Adrenal gland (tissue), 12 donors: Measurements from ENCODE around the gene THADA. TPM values are rescaled to one million over a fixed set of nuclear protein-coding genes. Genes with fewer than 3 reads are reported as not detected.

ENCODE experiments used
- DNase-seq, 7 donors: peaks; one replicate each; pipeline ENCODE4 v3.0.0-alpha.2; 2019 to 2020
- H3K27ac ChIP-seq, 5 donors: fragments of 200-600 bp; sonication (generic) in 4 of 5; 1 replicate in 3 of 5; 2 replicates in 2 of 5; pipeline versions ENCODE4 v1.5.1 to v1.8.0; 2016 to 2020; ENCODE audit warnings: mild to moderate bottlenecking in 1 of 5
- H3K27me3 ChIP-seq: fragments of 200-600 bp; 2 replicates; pipeline ENCODE4 v1.8.0; 2021
- H3K36me3 ChIP-seq, 2 donors: fragments of 200-600 bp; replicated peaks in 1 of 2; 1 replicate in 1 of 2; 2 replicates in 1 of 2; pipeline versions ENCODE4 v1.5.1 to v1.8.0; 2018 to 2022
- H3K4me1 ChIP-seq, 2 donors: fragments of 200-600 bp; replicated peaks in 1 of 2; 1 replicate in 1 of 2; 2 replicates in 1 of 2; pipeline versions ENCODE4 v1.5.1 to v1.8.0; 2018 to 2021
- H3K4me3 ChIP-seq, 4 donors: fragments of 200-600 bp; sonication (generic) in 3 of 4; one replicate each; pipeline ENCODE4 v1.5.1; 2016 to 2018
- H3K9me3 ChIP-seq, 3 donors: fragments of 200-600 bp; sonication (generic) in 1 of 3; replicated peaks in 1 of 3; 1 replicate in 2 of 3; 2 replicates in 1 of 3; pipeline versions ENCODE4 v1.5.1 to v1.8.0; 2016 to 2021
- CTCF ChIP-seq, 6 experiments: fragments of 450-650 bp in 4 of 6; fragments of 200-600 bp in 2 of 6; sonication (generic) in 1 of 6; IDR thresholded peaks; 1 replicate in 5 of 6; 2 replicates in 1 of 6; pipeline versions ENCODE4 v1.5.1 to v1.8.0; 2016 to 2021; ENCODE audit warnings: antibody characterized with exemption in 6 of 6, mild to moderate bottlenecking in 2 of 6, moderate library complexity in 1 of 6
- POLR2A ChIP-seq, 2 donors: fragments of 450-650 bp; IDR thresholded peaks; one replicate each; pipeline ENCODE4 v1.6.1; 2017; ENCODE audit warnings: antibody characterized with exemption in 2 of 2, mild to moderate bottlenecking in 2 of 2, moderate library complexity in 1 of 2
- WGBS, 4 donors: extraction: QIAGEN DNeasy Blood & Tissue Kit in 2 of 4; methylation state at CpG; one replicate each; pipeline versions ENCODE4 v1.1.5 to v1.1.7; 2013 to 2017; 5-methylcytosine and 5-hydroxymethylcytosine counted together
- intact Hi-C, 2 donors: fragments of 100-400 bp; cut with DNase I; formaldehyde crosslinking; loops; one replicate each; pipeline versions ENCODE4 v1.14.1 to v1.15.0; 2022 to 2023
- polyA plus RNA-seq, 3 donors: library from polyadenylated mRNA; stranded (reverse); fragments of 200-250 nt in 2 of 3; fragments of 350-450 nt in 1 of 3; fragmentation: Illumina TruSeq in 1 of 3; extraction: RNeasy Lipid Tissue Mini Kit (QIAGEN cat#74804) in 1 of 3; gene quantifications; one replicate each; pipeline ENCODE4 v1.2.3, GENCODE V29; 2013 to 2014
- total RNA-seq, 9 donors: library from RNA; depleted of rRNA in 4 of 9; stranded (reverse); fragments of >200 nt in 4 of 9; fragments of 120-200 nt in 1 of 9; fragmentation: NEBNext Ultra II Directional in 1 of 9; extraction: Animal tissue kit (Norgen Biotek cat#: 25700) in 1 of 9; gene quantifications; one replicate each; pipeline versions ENCODE4 v1.1.0 to v1.2.4, GENCODE V29; 2013 to 2023
- donor health status: healthy with polysubstance abuse.
- donor health status: Bipolar disorder and iron deficiency.
- donor health status: DM: yes; HTN: yes; CAD: no.
- donor health status: DM: no; HTN: no; CAD: no.
- donor health status: DM: no; HTN: no; CAD: no.
- donor health status: DM: yes; HTN: yes; CAD: no.

THADA gene
- total and polyA plus RNA-seq, 12 donors: 14.1 to 38.4 (median 25.4) TPM

DNA sequence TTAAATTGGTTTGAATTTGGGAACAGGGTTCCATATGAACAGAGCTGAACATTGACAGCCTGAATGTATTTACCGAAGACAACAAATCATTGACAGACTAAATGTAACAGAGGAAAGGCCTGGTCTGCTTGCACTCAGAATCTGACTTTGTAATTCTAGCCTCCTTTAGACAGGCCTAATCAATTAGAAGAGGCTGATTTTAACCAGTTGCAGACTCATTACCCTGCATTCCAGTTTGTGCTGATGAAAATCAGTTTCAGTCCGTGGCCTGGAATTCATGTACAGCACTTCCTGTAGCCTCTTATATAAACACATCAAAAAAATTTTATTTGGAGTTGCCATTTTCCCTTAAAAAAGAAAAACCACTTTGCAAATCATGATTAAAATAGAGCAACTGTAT is 276.3 kb downstream of the THADA start:
- Histone ChIP-seq H3K4me1 (peaks cover 0 to 18% of the 10 kb centered on the region in 2 donors), H3K36me3 (no peaks in the 10 kb centered on the region), H3K27ac (no peak overlapping the region), H3K27me3 (no peaks in the 10 kb centered on the region), H3K9me3 (no peaks in the 10 kb centered on the region), H3K4me3 (no peak overlapping the region)
- no peak for TF ChIP-seq CTCF (IDR thresholded peaks at IDR 0.05)
- TF ChIP-seq POLR2A (IDR thresholded peaks at IDR 0.05): no peak
- DNase-seq: no peak
- 67 to 84% (median 74%) methylated on average over 2 of the region's 2 CpGs for WGBS, 4 donors
- intact Hi-C loops: no loop called here

- intact Hi-C loops: no loop called here
- Histone ChIP-seq H3K4me1 (peaks cover under 1 to 18% of the 10 kb centered on the region in 2 donors), H3K27me3 (no peaks in the 10 kb centered on the region), H3K27ac (no peak overlapping the region), H3K36me3 (no peaks in the 10 kb centered on the region), H3K4me3 (no peak overlapping the region), H3K9me3 (no peaks in the 10 kb centered on the region)
- TF ChIP-seq CTCF (IDR thresholded peaks at IDR 0.05): no peak
- no peak for TF ChIP-seq POLR2A (IDR thresholded peaks at IDR 0.05)
- DNase-seq: no peak
Observed at GRCh38 chr2:43318791-43319190, 277.0 kb downstream of the THADA start.

GRCh38 chr2:43317680-43318079 is 278.2 kb downstream of the THADA start:
- H3K9me3 ChIP-seq: no peaks in the 10 kb centered on the region
- H3K4me3 ChIP-seq: no peak overlapping the region
- 79 to 97% (median 95%) methylated on average over 3 of the region's 3 CpGs for WGBS, 4 donors
- no peak overlapping the region for H3K27ac ChIP-seq
- intact Hi-C loops: no loop called here
- no peaks in the 10 kb centered on the region for H3K27me3 ChIP-seq
- DNase-seq: no peak
- no peak for TF ChIP-seq POLR2A (IDR thresholded peaks at IDR 0.05)
- TF ChIP-seq CTCF (IDR thresholded peaks at IDR 0.05): no peak
- H3K4me1 ChIP-seq: peaks cover 11 to 26% of the 10 kb centered on the region in 2 donors
- H3K36me3 ChIP-seq: no peaks in the 10 kb centered on the region

- no peak for DNase-seq
- WGBS, 4 donors: 85 to 95% (median 91%) methylated on average over 1 of the region's 1 CpG
- Histone ChIP-seq H3K36me3 (no peaks in the 10 kb centered on the region), H3K27me3 (no peaks in the 10 kb centered on the region), H3K27ac (no peak overlapping the region), H3K4me3 (no peak overlapping the region), H3K4me1 (peaks cover 16 to 31% of the 10 kb centered on the region in 2 donors), H3K9me3 (no peaks in the 10 kb centered on the region)
- intact Hi-C loops: no loop called here
- TF ChIP-seq POLR2A (IDR thresholded peaks at IDR 0.05): no peak
Observed at GRCh38 chr2:43317194-43317593, 278.6 kb downstream of the THADA start.

DNA sequence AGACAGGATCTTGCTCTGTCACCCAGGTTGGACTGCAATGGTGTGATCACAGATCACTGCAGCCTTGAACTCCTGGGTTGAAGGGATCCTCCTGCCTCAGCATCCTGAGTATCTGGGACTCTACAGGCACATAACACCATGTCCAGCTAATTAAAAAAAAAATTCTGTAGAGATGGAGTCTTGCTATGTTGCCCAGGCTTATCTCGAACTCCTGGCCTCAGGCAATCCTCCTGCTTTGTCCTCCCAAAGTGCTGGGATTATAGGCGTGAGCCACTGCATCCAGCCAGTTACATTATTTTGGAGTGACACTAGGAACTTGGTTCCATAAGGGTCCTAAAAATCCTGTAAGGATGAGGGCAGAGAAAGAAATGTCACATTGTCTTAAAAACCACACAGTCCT is 280.4 kb downstream of the THADA start:
- H3K27ac ChIP-seq: no peak overlapping the region
- DNase-seq: no peak
- no peak for TF ChIP-seq POLR2A (IDR thresholded peaks at IDR 0.05)
- no peak for TF ChIP-seq CTCF (IDR thresholded peaks at IDR 0.05)
- no peaks in the 10 kb centered on the region for H3K27me3 ChIP-seq
- peaks cover 20 to 43% of the 10 kb centered on the region in 2 donors for H3K4me1 ChIP-seq
- intact Hi-C loops: no loop called here
- H3K9me3 ChIP-seq: no peaks in the 10 kb centered on the region
- H3K4me3 ChIP-seq: no peak overlapping the region
- H3K36me3 ChIP-seq: no peaks in the 10 kb centered on the region
- WGBS, 4 donors: 91 to 100% (median 95%) methylated on average over 2 of the region's 2 CpGs
